Body of pancreas (tissue), 4 donors: ENCODE measurements around the gene ABLIM1. TPM values are rescaled to one million over a fixed set of nuclear protein-coding genes. Genes with fewer than 3 reads are reported as not detected.

Experiments used
- ATAC-seq: fragments of 150-250 bp; one replicate; pipeline ENCODE4 v1.9.1; 2016
- DNase-seq, 4 donors: peaks; one replicate each; pipeline ENCODE4 v3.0.0-alpha.2; 2019
- H3K27ac ChIP-seq, 4 donors: fragments of 200-600 bp; sonication (generic); 1 replicate in 3 of 4; 2 replicates in 1 of 4; pipeline versions ENCODE4 v1.5.1 to v1.6.1; 2016 to 2019; ENCODE audit warnings: mild to moderate bottlenecking in 1 of 4, mixed read lengths in 1 of 4, moderate library complexity in 1 of 4
- H3K27me3 ChIP-seq, 2 donors: fragments of 200-600 bp; sonication (generic); one replicate each; pipeline ENCODE4 v1.6.0; 2016; ENCODE audit warnings: mild to moderate bottlenecking in 1 of 2
- H3K36me3 ChIP-seq, 2 donors: fragments of 200-600 bp; sonication (generic); replicated peaks in 1 of 2; 2 replicates each; pipeline ENCODE4 v1.5.1; 2016; ENCODE audit warnings: low read depth in 2 of 2; ENCODE audit not compliant: insufficient read depth in 1 of 2
- H3K4me1 ChIP-seq: fragments of 200-600 bp; sonication (generic); one replicate; pipeline ENCODE4 v1.6.0; 2016
- H3K4me3 ChIP-seq, 2 donors: fragments of 200-600 bp; sonication (generic); 1 replicate in 1 of 2; 2 replicates in 1 of 2; pipeline ENCODE4 v1.5.1; 2016 to 2019
- H3K9me3 ChIP-seq, 3 donors: fragments of 200-600 bp; sonication (generic); 1 replicate in 2 of 3; 2 replicates in 1 of 3; pipeline ENCODE4 v1.5.1; 2016
- POLR2A ChIP-seq, 3 donors: fragments of 450-650 bp; IDR thresholded peaks; one replicate each; pipeline ENCODE4 v1.6.1; 2016; ENCODE audit warnings: antibody characterized with exemption in 3 of 3, mild to moderate bottlenecking in 2 of 3
- WGBS, 2 donors: methylation state at CpG; one replicate each; pipeline ENCODE4 v1.1.5; 2017; 5-methylcytosine and 5-hydroxymethylcytosine counted together
- intact Hi-C: fragments of 100-400 bp; cut with DNase I; formaldehyde crosslinking; loops from one replicate; pipeline ENCODE4 v1.15.1; 2023
- total RNA-seq, 2 donors: library from RNA; depleted of rRNA; stranded (reverse); fragments of >200 nt; gene quantifications; one replicate each; pipeline ENCODE4 v1.1.0, GENCODE V29; 2016
- TF ChIP-seq, protein P1 (sequence below), 7 experiments: fragments of 450-650 bp in 4 of 7; fragments of 200-600 bp in 3 of 7; sonication (generic) in 3 of 7; IDR thresholded peaks; one replicate each; pipeline ENCODE4 v1.5.1; 2016 to 2019; ENCODE audit warnings: antibody characterized with exemption in 7 of 7

Gene ABLIM1
- total RNA-seq, 2 donors from 2014 or later: 34.6 to 54.7 TPM

DNA sequence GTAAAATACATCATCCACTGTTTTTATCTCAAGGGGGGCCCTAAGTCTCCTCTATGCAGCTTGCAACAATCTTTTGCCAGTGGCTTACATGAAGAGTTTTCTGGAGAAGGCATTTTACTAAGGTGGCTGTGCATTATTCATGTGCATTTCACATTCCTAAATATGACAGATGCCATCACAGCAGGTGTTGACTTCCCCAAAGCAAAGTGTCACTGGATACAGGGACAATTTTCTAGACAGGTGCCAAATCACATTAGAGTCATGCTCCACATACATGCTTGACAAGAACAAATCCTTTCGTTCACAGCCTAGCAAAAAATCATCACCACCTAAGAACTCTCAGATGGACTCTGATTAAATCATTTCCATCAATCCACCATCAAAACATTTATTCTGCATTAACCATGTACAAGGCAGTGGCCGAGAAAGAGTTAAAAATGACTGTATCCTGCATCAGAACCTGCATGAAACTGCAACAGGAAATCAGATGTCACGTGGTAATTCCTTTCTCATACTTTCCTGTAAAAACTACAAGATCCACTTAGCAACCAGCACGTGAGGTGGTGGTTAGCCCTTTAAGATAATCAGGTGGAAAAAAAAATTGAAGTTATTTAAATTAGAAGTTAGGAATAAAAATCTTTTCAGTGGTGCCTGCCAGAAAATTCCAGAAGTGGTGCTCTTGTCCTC lies 165.6 kb downstream of the ABLIM1 start:
- 47 to 55% methylated on average over 4 of the region's 4 CpGs for WGBS, 2 donors
- no peaks in the 10 kb centered on the region for H3K4me1 ChIP-seq
- intact Hi-C loops: no loop called here
- H3K4me3 ChIP-seq: no peak overlapping the region
- no peak for TF ChIP-seq POLR2A (IDR thresholded peaks at IDR 0.05)
- TF ChIP-seq, protein P1, sequence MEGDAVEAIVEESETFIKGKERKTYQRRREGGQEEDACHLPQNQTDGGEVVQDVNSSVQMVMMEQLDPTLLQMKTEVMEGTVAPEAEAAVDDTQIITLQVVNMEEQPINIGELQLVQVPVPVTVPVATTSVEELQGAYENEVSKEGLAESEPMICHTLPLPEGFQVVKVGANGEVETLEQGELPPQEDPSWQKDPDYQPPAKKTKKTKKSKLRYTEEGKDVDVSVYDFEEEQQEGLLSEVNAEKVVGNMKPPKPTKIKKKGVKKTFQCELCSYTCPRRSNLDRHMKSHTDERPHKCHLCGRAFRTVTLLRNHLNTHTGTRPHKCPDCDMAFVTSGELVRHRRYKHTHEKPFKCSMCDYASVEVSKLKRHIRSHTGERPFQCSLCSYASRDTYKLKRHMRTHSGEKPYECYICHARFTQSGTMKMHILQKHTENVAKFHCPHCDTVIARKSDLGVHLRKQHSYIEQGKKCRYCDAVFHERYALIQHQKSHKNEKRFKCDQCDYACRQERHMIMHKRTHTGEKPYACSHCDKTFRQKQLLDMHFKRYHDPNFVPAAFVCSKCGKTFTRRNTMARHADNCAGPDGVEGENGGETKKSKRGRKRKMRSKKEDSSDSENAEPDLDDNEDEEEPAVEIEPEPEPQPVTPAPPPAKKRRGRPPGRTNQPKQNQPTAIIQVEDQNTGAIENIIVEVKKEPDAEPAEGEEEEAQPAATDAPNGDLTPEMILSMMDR (IDR thresholded peaks at IDR 0.05): no peak
- no peaks in the 10 kb centered on the region for H3K36me3 ChIP-seq
- ATAC-seq (no peak), DNase-seq (no peak)
- no peaks in the 10 kb centered on the region for H3K27me3 ChIP-seq
- H3K27ac ChIP-seq: no peak overlapping the region
- no peaks in the 10 kb centered on the region for H3K9me3 ChIP-seq

DNA sequence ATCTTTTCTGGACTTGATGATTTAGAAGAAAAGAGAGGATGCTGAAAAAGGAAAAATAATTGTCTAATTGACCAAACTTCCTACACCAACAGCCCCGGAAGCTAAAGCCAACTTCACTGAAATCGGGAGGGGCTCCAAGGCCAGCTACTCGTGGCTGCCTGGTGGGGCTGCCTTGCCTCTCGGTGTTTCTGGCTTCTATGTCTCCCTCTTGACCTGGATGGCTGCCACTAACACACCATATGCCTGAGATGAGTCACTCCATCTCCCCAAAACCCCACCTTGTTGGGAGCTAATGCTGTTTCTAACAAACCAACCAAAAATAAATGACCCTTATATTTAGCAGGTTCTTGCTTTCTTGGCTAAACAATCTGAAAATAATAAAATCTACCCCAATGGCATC lies 166.1 kb downstream of the ABLIM1 start:
- no peak for ATAC-seq
- no peaks in the 10 kb centered on the region for H3K9me3 ChIP-seq
- H3K4me1 ChIP-seq: no peaks in the 10 kb centered on the region
- no peaks in the 10 kb centered on the region for H3K27me3 ChIP-seq
- no peak for DNase-seq
- intact Hi-C loops: no loop called here
- H3K36me3 ChIP-seq: no peaks in the 10 kb centered on the region
- TF ChIP-seq POLR2A (IDR thresholded peaks at IDR 0.05): no peak
- TF ChIP-seq, protein P1 (IDR thresholded peaks at IDR 0.05): no peak
- H3K4me3 ChIP-seq: no peak overlapping the region
- WGBS, 2 donors: 68 to 69% methylated on average over 4 of the region's 4 CpGs
- H3K27ac ChIP-seq: no peak overlapping the region

DNA sequence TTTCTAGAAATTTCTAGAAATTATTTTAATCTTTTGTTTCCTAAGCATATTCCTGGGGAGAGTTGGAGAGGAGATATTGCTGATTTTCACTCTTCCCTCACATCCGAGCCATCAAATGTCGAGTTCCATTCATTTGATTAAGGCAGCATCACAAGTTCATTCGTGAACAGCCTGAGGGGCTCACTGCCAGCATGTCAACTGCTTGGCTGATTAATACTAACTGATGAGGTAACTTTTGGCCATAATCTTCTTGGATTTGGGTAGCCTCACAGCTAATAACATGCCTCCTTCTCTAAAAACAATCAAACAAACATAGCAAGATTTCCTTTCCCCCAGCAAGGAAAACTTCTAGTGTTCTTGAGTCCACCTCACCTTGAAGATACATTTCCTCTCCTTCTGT lies 166.7 kb downstream of the ABLIM1 start:
- no peak overlapping the region for H3K4me3 ChIP-seq
- H3K27ac ChIP-seq: no peak overlapping the region
- DNase-seq (no peak), ATAC-seq (no peak)
- H3K36me3 ChIP-seq: no peaks in the 10 kb centered on the region
- intact Hi-C loops: no loop called here
- TF ChIP-seq, protein P1 (IDR thresholded peaks at IDR 0.05): no peak
- TF ChIP-seq POLR2A (IDR thresholded peaks at IDR 0.05): no peak
- H3K9me3 ChIP-seq: no peaks in the 10 kb centered on the region
- 72 to 79% methylated on average over 3 of the region's 3 CpGs for WGBS, 2 donors
- no peaks in the 10 kb centered on the region for H3K4me1 ChIP-seq
- no peaks in the 10 kb centered on the region for H3K27me3 ChIP-seq

DNA sequence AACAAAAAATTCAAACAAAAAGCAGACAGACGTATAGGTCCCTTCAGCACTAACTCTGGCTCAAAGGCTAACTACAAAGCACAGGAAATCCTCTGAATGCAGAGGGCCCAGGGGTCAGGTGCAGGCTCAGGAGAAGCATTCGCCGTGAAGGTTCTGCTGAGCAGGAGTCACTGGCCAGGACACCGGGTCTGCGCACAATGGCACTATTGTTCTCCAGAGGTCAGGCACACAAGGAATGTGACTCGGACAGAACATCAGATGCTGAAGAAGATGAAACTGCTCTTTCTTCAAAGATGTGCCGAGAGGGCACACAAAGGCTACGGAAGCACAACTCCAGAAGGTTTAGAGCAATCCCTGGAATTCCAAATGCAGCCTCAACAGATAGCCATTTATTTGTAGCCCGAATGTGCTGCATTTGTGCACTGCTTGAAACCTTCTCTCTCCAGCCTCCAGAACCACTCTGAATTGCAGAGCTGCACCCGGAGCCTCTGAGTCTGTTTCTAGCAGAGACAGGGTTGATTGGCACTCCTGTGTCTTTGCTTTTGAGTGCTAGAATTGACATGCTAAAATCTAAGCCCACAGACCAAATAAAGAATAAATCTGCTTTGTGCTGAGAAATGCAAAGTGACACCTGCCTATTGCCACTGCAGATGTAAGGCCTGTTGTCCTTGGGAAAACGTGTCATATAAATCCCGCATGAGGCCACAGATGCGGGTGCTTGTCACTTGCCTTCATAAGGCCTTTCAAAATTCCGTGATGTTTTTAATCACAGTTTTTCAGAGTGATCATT lies 168.4 kb downstream of the ABLIM1 start:
- no peak for TF ChIP-seq POLR2A (IDR thresholded peaks at IDR 0.05)
- TF ChIP-seq, protein P1 (IDR thresholded peaks at IDR 0.05): no peak
- Histone ChIP-seq H3K9me3 (no peaks in the 10 kb centered on the region), H3K27me3 (no peaks in the 10 kb centered on the region), H3K4me3 (no peak overlapping the region), H3K4me1 (no peaks in the 10 kb centered on the region), H3K27ac (no peak overlapping the region), H3K36me3 (no peaks in the 10 kb centered on the region)
- no peak for ATAC-seq
- 67 to 75% methylated on average over 13 to 14 of the region's 14 CpGs for WGBS, 2 donors
- intact Hi-C loops: no loop called here
- DNase-seq: no peak
